Measurements from ENCODE around the gene CNTNAP1. TPM values are rescaled to one million over a fixed set of nuclear protein-coding genes. Genes with fewer than 3 reads are reported as not detected.
A peak's percentile ranks its signal among the peaks of the same experiment; 100 is the strongest.

The CNTNAP1 gene
- total RNA-seq, 2 experiments from 2014 or later: 4.4 to 4.5 TPM

DNA sequence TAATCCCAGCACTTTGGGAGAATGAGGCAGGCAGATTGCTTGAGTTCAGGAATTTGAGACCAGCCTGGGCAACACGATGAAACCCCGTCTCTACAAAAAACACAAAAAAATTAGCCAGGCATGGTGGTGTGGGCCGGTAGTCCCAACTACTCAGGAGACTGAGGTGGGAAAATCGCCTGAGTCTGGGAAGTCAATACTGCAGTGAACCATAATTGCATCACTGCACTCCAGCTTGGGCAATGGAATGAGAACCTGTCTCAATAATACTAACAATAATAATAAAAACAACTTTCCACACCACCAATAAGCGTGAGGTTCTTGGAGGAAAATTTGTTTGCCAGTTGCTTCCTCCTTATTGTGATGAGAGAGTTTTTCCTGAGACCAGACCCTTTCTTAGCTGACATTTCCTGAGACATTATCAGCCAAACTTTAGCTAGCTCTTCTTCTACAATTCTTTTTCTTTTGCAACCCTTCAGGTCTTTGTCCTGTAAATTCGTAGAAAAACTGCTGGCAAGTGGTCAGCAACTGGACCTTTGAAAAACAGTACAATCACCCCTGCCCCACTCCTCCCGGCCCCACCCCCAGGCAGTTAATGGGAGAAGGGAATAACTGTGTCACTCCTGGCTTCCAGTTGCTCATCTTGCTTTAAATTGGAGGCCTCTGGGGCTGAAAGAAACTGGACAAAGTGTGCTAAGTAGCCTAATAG, 66.0 kb downstream of the CNTNAP1 start:
- H3K27ac ChIP-seq (ENCODE audit: low read depth in 1 of 2, low read length in 2 of 2): no peak overlapping the region
- H3K9me3 ChIP-seq (ENCODE audit: control insufficient read depth in 1 of 2, insufficient read depth in 1 of 2, low read length in 2 of 2): no peaks in the 10 kb centered on the region
- TF ChIP-seq, protein P1, sequence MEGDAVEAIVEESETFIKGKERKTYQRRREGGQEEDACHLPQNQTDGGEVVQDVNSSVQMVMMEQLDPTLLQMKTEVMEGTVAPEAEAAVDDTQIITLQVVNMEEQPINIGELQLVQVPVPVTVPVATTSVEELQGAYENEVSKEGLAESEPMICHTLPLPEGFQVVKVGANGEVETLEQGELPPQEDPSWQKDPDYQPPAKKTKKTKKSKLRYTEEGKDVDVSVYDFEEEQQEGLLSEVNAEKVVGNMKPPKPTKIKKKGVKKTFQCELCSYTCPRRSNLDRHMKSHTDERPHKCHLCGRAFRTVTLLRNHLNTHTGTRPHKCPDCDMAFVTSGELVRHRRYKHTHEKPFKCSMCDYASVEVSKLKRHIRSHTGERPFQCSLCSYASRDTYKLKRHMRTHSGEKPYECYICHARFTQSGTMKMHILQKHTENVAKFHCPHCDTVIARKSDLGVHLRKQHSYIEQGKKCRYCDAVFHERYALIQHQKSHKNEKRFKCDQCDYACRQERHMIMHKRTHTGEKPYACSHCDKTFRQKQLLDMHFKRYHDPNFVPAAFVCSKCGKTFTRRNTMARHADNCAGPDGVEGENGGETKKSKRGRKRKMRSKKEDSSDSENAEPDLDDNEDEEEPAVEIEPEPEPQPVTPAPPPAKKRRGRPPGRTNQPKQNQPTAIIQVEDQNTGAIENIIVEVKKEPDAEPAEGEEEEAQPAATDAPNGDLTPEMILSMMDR (IDR thresholded peaks at IDR 0.05): no peak
- POLR2A ChIA-PET: no interaction called here
- no peak for DNase-seq
- Mint-ChIP-seq H3K27ac (no peak overlapping the region), H3K36me3 (ENCODE audit: low read depth) (peaks cover 6% of the 10 kb centered on the region), H3K4me1 (ENCODE audit: low read depth) (peaks cover 19% of the 10 kb centered on the region), H3K9me3 (no peaks in the 10 kb centered on the region), H3K4me3 (peak overlapping the region; percentile 28), H3K27me3 (peaks cover 24% of the 10 kb centered on the region)
- peaks cover 3 to 5% of the 10 kb centered on the region in 2 experiments for H3K27me3 ChIP-seq (ENCODE audit: control insufficient read depth in 1 of 2, insufficient read depth in 2 of 2, low read length in 2 of 2)
- CTCF ChIA-PET: interaction anchor here (1.1 to 1.9 kb wide), 2 partner anchors 15 to 170 kb away, joined by 3 to 6 read pairs; no protein-coding TSS in a partner anchor
- ATAC-seq (ENCODE audit: poor library complexity): no peak
- H3K4me3 ChIP-seq (ENCODE audit: low read length): no peak overlapping the region
- intact Hi-C loops (cut with DNase I, micrococcal nuclease): no loop called here
- peaks cover 18% of the 10 kb centered on the region for H3K4me1 ChIP-seq (ENCODE audit: insufficient read depth, low read length)
- H3K36me3 ChIP-seq (ENCODE audit: insufficient read depth, low read length): no peaks in the 10 kb centered on the region

DNA sequence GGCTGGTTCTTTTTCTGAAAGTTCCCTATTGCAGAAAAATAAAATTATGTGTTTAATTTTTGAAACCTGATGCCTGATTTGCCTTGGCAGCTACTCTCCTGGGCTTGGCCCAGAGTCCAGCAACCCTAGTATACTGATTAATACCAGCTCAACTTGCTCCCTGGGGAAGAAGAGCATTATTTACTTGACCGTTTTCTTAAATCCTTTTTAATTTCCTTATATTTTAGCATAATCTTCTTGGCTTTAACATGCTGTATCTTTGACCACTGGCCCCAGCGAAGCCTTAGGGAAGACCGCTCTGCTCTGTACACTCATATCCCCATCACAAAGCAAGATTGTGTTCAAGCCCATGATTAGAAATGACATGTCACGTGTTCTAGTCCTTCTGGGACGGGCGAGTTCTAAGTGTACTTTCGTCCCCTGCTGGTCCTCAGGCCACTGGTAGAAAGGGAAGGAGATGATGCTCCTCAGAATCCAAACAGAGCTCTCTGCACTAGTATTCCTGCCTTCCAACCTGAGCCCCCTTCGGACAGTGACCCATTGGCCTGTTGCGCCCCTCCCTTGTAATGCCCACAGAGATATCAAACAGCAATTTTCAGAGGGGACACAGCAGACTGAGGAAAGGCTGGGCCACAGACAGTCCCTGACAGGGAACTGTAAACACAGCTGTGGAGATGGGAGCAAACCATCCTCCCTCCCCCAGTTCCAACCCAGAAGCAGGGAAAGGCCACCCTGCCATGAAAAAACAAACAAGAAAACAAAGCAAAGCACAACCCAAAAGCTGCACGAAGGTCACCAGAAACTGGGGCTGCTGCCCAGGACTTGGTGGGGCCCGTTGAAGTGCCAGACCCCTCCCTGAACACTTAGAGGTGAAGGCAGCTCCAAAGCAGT, 66.8 kb downstream of the CNTNAP1 start:
- Histone ChIP-seq H3K4me1 (ENCODE audit: insufficient read depth, low read length) (peaks cover 10% of the 10 kb centered on the region), H3K27me3 (ENCODE audit: control insufficient read depth in 1 of 2, insufficient read depth in 2 of 2, low read length in 2 of 2) (peaks cover 3 to 5% of the 10 kb centered on the region in 2 experiments), H3K27ac (ENCODE audit: low read depth in 1 of 2, low read length in 2 of 2) (no peak overlapping the region), H3K4me3 (ENCODE audit: low read length) (no peak overlapping the region), H3K36me3 (ENCODE audit: insufficient read depth, low read length) (no peaks in the 10 kb centered on the region), H3K9me3 (ENCODE audit: control insufficient read depth in 1 of 2, insufficient read depth in 1 of 2, low read length in 2 of 2) (no peaks in the 10 kb centered on the region)
- Mint-ChIP-seq H3K36me3 (ENCODE audit: low read depth) (peaks cover 4% of the 10 kb centered on the region), H3K4me3 (no peak overlapping the region), H3K9me3 (no peaks in the 10 kb centered on the region), H3K27me3 (peaks cover 28% of the 10 kb centered on the region), H3K27ac (no peak overlapping the region), H3K4me1 (ENCODE audit: low read depth) (peaks cover 12% of the 10 kb centered on the region)
- CTCF ChIA-PET: interaction anchor here (1.1 to 1.9 kb wide), 3 partner anchors 10 to 170 kb away, joined by 3 to 6 read pairs (median 3); no protein-coding TSS in a partner anchor
- intact Hi-C loops (cut with DNase I, micrococcal nuclease): no loop called here
- DNase-seq (no peak), ATAC-seq (ENCODE audit: poor library complexity) (no peak)
- TF ChIP-seq, protein P1 (IDR thresholded peaks at IDR 0.05): no peak
- POLR2A ChIA-PET: no interaction called here

Small RNAs within 50 kb of the gene (microRNA-seq; reads per million reads assigned to microRNA genes)
- gene MIR6780A (ENCODE audit: borderline microRNAs expressed, borderline replicate concordance): not detected

Other genes with a start within 250 kb of the CNTNAP1 start
- gene ATP6V0A1, start 223.7 kb upstream of the CNTNAP1 start, total RNA-seq: 10 to 100 TPM; 10.4 to 14.4 TPM
- 1 to 10 TPM; 7.8 TPM for gene NAGLU, start 146.3 kb upstream of the CNTNAP1 start, total RNA-seq
- under 1 TPM; 0.80 to 0.81 TPM for gene HSD17B1, start 129.6 kb upstream of the CNTNAP1 start, total RNA-seq
- 10 to 100 TPM; 37.8 to 40.7 TPM for gene COASY, start 120.4 kb upstream of the CNTNAP1 start, total RNA-seq
- gene MLX, start 115.4 kb upstream of the CNTNAP1 start, total RNA-seq: 10 to 100 TPM; 29.2 to 32.1 TPM
- 1 to 10 TPM; 2.6 to 3.4 TPM for gene PSMC3IP, start 104.8 kb upstream of the CNTNAP1 start, total RNA-seq
- gene RETREG3, start 73.2 kb upstream of the CNTNAP1 start, total RNA-seq: 10 to 100 TPM; 46.7 to 48.7 TPM
- 1 to 10 TPM; 7.3 to 8.5 TPM for gene TUBG1, start 72.8 kb upstream of the CNTNAP1 start, total RNA-seq
- 1 to 10 TPM; 9.0 to 9.7 TPM for gene TUBG2, start 23.2 kb upstream of the CNTNAP1 start, total RNA-seq
- gene PLEKHH3, start 5.5 kb upstream of the CNTNAP1 start, total RNA-seq: 1 to 10 TPM in 1 of 2 experiments, under 1 TPM in 1; 0.60 to 1.1 TPM
- 1 to 10 TPM; 1.5 to 2.4 TPM for gene CCR10, start 688 bp upstream of the CNTNAP1 start, total RNA-seq
- 10 to 100 TPM; 73.3 to 76.1 TPM for gene EZH1, start 62.5 kb downstream of the CNTNAP1 start, total RNA-seq
- gene RAMP2, start 78.7 kb downstream of the CNTNAP1 start, total RNA-seq: not detected
- 10 to 100 TPM; 40.6 to 45.7 TPM for gene VPS25, start 90.9 kb downstream of the CNTNAP1 start, total RNA-seq
- under 1 TPM; 0.42 to 0.74 TPM for gene WNK4, start 98.1 kb downstream of the CNTNAP1 start, total RNA-seq
- 1 to 10 TPM; 4.0 to 4.5 TPM for gene COA3, start 116.2 kb downstream of the CNTNAP1 start, total RNA-seq
- gene CNTD1, start 116.3 kb downstream of the CNTNAP1 start, total RNA-seq: not detected
- gene BECN1, start 141.8 kb downstream of the CNTNAP1 start, total RNA-seq: 100 to 1,000 TPM; 130 to 138 TPM
- gene PSME3, start 150.9 kb downstream of the CNTNAP1 start, total RNA-seq: 10 to 100 TPM; 62.1 to 62.5 TPM
- gene AOC2, start 162.0 kb downstream of the CNTNAP1 start, total RNA-seq: 1 to 10 TPM; 2.5 to 2.9 TPM
- gene AOC3, start 168.7 kb downstream of the CNTNAP1 start, total RNA-seq: 1 to 10 TPM in 1 of 2 experiments, under 1 TPM in 1; 0.78 to 1.0 TPM
- not detected for gene G6PC1, start 218.3 kb downstream of the CNTNAP1 start, total RNA-seq